HG03066 (cell line): Measurements from ENCODE around the gene SLC4A9.

Experiments
- ATAC-seq: cut with Tn5 transposase; IDR thresholded peaks from one replicate; pipeline ENCODE4 v1.9.1; 2021; ENCODE audit warnings: low read depth; ENCODE audit not compliant: unreplicated experiment

Gene SLC4A9

DNA sequence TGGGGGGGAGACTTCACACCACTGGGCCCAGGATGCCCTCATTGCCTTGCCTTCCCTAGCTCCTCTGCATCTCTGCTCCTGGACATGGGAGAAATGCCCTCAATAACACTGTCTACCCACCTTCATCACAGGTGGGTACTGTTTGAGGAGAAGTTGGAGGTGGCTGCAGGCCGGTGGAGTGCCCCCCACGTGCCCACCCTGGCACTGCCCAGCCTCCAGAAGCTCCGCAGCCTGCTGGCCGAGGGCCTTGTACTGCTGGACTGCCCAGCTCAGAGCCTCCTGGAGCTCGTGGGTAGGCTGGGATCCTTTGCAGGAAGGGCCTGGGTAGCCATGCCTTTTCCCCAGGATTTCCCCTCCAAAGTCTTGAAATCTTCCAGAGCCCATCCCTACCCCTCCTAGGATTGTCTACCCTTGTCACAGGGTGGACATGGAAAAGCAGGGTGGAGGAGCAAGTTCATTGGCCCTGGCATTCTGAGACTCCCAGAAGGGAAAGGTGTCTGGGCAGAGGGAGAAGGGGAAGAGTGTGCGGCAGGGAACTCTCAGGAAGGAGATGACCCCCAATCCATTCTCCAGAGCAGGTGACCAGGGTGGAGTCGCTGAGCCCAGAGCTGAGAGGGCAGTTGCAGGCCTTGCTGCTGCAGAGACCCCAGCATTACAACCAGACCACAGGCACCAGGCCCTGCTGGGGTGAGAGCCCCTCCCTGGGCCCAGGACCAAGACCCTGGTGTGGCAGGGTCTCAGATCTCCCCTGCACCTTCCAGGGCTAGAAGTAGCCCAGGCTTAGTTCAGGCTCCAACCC, 886 bp downstream of the SLC4A9 start:
- no peak for ATAC-seq

DNA sequence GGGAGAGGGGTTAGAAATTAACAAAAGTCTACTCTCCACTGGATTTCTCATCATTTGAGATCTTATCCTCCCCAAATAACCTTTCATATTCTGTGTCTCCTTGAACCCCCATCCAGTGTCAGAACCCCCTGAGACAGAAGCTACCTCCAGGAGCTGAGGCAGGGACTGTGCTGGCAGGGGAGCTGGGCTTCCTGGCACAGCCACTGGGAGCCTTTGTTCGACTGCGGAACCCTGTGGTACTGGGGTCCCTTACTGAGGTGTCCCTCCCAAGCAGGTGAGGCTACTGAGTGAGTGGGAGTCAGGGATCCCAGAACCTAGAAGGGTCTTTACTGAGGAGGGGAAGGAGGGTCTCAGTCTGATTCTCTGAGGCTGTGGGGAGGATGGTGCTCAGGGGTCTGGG, 1.9 kb downstream of the SLC4A9 start:
- ATAC-seq: no peak

- no peak for ATAC-seq
Measured at GRCh38 chr5:140362311-140362710, 2.3 kb downstream of the SLC4A9 start.

DNA sequence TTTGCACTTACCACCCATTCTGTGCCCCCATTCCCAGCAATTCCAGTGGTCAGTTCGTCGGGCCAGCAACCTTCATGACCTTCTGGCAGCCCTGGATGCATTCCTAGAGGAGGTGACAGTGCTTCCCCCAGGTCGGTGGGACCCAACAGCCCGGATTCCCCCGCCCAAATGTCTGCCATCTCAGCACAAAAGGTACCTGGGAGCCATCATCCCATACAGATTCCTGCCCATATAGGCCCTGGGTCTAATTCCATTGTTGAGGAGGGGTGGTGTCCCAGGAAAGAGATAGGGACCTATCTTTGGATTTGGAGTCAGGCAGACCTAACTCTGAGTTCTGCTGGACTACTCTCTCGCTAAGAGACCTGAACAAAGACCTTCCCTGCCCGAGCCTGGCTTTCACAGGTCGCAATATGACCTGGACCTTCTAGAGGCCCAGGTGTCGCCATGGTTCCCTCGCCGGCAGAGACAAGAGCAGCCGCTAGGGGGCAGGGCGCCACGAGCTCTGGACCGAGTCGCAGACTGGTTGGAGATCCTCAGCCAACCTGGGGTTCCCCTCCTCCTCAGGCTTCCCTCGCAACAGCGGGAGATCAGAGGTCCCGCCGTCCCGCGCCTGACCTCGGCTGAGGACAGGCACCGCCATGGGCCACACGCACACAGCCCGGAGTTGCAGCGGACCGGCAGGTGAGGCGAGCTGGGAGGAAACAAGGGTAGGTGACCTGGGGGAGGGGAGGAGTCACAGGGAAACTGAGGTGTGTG, 3.1 kb downstream of the SLC4A9 start:
- peak; percentile 93 for ATAC-seq

GRCh38 chr5:140363631-140364471, 3.9 kb downstream of the SLC4A9 start:
- no peak for ATAC-seq

DNA sequence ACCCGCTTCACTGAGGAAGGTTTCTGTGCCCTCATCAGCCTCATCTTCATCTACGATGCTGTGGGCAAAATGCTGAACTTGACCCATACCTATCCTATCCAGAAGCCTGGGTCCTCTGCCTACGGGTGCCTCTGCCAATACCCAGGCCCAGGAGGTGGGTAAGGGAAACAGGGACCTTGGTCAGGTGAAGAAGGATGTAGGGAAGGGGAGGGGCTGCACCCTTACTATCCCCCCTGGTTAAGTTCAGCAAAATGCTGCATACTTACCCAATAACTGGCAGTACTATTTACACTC, 4.4 kb downstream of the SLC4A9 start:
- no peak for ATAC-seq

- no peak for ATAC-seq
Measured at GRCh38 chr5:140365282-140365681, 5.3 kb downstream of the SLC4A9 start.

GRCh38 chr5:140365941-140366340, 5.9 kb downstream of the SLC4A9 start:
- no peak for ATAC-seq

- no peak for ATAC-seq
Measured at GRCh38 chr5:140366589-140367255, 6.7 kb downstream of the SLC4A9 start.

GRCh38 chr5:140367256-140368013, 7.4 kb downstream of the SLC4A9 start:
- ATAC-seq: no peak

- no peak for ATAC-seq
Measured at GRCh38 chr5:140371356-140372151, 11.6 kb downstream of the SLC4A9 start.

- ATAC-seq: no peak
Measured at GRCh38 chr5:140372971-140373487, 13.0 kb downstream of the SLC4A9 start.

DNA sequence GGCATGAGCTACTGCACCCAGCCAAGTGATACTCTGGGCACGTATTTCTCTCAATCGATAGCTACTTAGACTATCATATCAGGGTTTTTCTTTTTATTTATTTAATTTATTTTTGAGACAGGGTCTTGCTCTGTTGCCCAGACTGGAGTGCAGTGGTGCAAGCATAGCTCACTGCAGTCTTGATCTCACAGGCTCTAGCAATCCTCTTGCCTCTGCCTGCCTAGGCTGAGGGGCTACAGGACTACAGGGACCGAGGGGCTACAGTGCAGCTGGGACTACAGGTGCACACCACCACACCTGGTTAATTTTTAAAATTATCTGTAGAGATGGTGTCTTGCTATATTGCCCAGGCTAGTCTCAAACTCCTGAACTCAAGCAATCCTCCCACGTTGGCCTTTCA, 21.4 kb downstream of the SLC4A9 start:
- no peak for ATAC-seq

DNA sequence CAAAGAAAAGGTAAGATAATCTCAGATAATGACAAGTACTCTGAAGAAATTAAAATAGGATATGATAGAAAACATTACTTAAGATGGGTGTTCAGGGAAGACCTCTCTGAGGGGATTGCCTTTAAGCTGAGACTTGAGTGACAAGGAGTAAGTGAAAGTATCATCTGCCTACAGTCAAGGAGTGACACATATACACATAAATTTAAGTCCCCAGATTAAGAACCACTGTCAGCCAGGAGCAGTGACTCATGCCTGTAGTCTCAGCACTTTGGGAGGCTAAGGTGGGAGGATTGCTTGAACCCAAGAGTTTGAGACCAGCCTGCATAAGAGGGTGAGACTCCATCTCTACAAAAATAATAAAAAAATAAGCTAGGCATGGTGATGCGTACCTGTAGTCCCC, 22.0 kb downstream of the SLC4A9 start:
- ATAC-seq: no peak

- no peak for ATAC-seq
Measured at GRCh38 chr5:140382866-140383265, 22.9 kb downstream of the SLC4A9 start.

GRCh38 chr5:140383300-140383699, 23.3 kb downstream of the SLC4A9 start:
- ATAC-seq: no peak

DNA sequence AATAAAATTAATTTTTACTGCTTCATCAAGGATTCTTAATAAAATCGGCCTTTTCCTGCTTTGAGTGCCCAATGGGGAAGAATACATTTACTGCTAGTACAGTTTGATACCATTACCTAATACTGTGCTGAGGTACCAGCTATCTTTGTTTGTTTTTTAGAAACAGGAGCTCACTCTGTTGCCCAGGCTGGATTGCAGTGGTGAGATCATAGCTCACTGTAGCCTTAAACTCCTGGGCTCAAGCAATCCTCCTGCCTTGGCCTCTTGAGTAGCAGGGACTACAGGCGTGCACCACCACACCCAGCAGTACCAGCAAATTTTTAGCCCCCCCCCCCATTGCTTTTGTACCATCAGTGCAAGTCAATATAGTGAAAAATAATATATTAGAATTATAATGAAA, 28.1 kb downstream of the SLC4A9 start:
- no peak for ATAC-seq

- no peak for ATAC-seq
Measured at GRCh38 chr5:140391312-140391711, 31.3 kb downstream of the SLC4A9 start.

GRCh38 chr5:140391732-140392131, 31.7 kb downstream of the SLC4A9 start:
- ATAC-seq: no peak
